Chondrocyte (in vitro differentiated cells): ENCODE results near the gene IL1RAPL1. TPM values are rescaled to one million over a fixed set of nuclear protein-coding genes. Genes with fewer than 3 reads are reported as not detected.
A peak's percentile ranks its signal among the peaks of the same experiment; 100 is the strongest.

Experiments used
- DNase-seq: peaks from one replicate; pipeline ENCODE4 v3.0.0; 2021; ENCODE audit warnings: mixed read lengths, low spot score
- H3K27ac Mint-ChIP-seq: one replicate; pipeline ENCODE4 v1.8.0; 2021; ENCODE audit warnings: mild to moderate bottlenecking, moderate library complexity, mixed read lengths; ENCODE audit not compliant: unreplicated experiment
- H3K27me3 Mint-ChIP-seq: 2 replicates; pipeline ENCODE4 v1.8.0; 2021; ENCODE audit warnings: low read depth, mixed read lengths
- H3K36me3 Mint-ChIP-seq: 2 replicates; pipeline ENCODE4 v1.8.0; 2021; ENCODE audit warnings: low read depth, mixed read lengths
- H3K4me1 Mint-ChIP-seq: 2 replicates; pipeline ENCODE4 v1.8.0; 2021; ENCODE audit warnings: low read depth, mild to moderate bottlenecking, mixed read lengths
- H3K4me3 Mint-ChIP-seq: one replicate; pipeline ENCODE4 v1.8.0; 2021; ENCODE audit warnings: mild to moderate bottlenecking, moderate library complexity, mixed read lengths; ENCODE audit not compliant: unreplicated experiment
- H3K9me3 Mint-ChIP-seq: 2 replicates; pipeline ENCODE4 v1.8.0; 2021; ENCODE audit warnings: low read depth, mixed read lengths
- CTCF ChIP-seq: fragments of 200-600 bp; sonication (generic); IDR thresholded peaks from 2 replicates; pipeline ENCODE4 v1.5.0; 2021; ENCODE audit warnings: antibody characterized with exemption, mild to moderate bottlenecking, moderate library complexity
- total RNA-seq: library from RNA; stranded (reverse); gene quantifications from 3 replicates; pipeline ENCODE4 v1.2.1, GENCODE V29; 2021

Gene IL1RAPL1
- total RNA-seq, 1 donor from 2014 or later: not detected

- Mint-ChIP-seq H3K9me3 (no peaks in the 10 kb centered on the region), H3K27ac (no peak overlapping the region), H3K36me3 (no peaks in the 10 kb centered on the region), H3K27me3 (peaks cover 9% of the 10 kb centered on the region), H3K4me1 (no peaks in the 10 kb centered on the region), H3K4me3 (no peak overlapping the region)
- DNase-seq: no peak
- TF ChIP-seq CTCF: no peak
Measured at GRCh38 chrX:29604381-29604780, 1017.1 kb downstream of the IL1RAPL1 start.

- Mint-ChIP-seq H3K36me3 (no peaks in the 10 kb centered on the region), H3K27ac (no peak overlapping the region), H3K9me3 (no peaks in the 10 kb centered on the region), H3K4me1 (peaks cover 5% of the 10 kb centered on the region), H3K4me3 (no peak overlapping the region), H3K27me3 (peaks cover 3% of the 10 kb centered on the region)
- no peak for TF ChIP-seq CTCF
- DNase-seq: no peak
Measured at GRCh38 chrX:29617276-29617675, 1030.0 kb downstream of the IL1RAPL1 start.

GRCh38 chrX:29617725-29618124, 1030.5 kb downstream of the IL1RAPL1 start:
- peak; percentile 47 for TF ChIP-seq CTCF
- Mint-ChIP-seq H3K4me1 (peaks cover 5% of the 10 kb centered on the region), H3K27me3 (peaks cover 3% of the 10 kb centered on the region), H3K4me3 (no peak overlapping the region), H3K9me3 (no peaks in the 10 kb centered on the region), H3K36me3 (no peaks in the 10 kb centered on the region), H3K27ac (no peak overlapping the region)
- no peak for DNase-seq

- Mint-ChIP-seq H3K4me1 (no peaks in the 10 kb centered on the region), H3K4me3 (no peak overlapping the region), H3K9me3 (no peaks in the 10 kb centered on the region), H3K36me3 (no peaks in the 10 kb centered on the region), H3K27me3 (peaks cover 4% of the 10 kb centered on the region), H3K27ac (no peak overlapping the region)
- TF ChIP-seq CTCF: no peak
- DNase-seq: no peak
Measured at GRCh38 chrX:29627833-29628232, 1040.6 kb downstream of the IL1RAPL1 start.

GRCh38 chrX:29634516-29634915, 1047.3 kb downstream of the IL1RAPL1 start:
- Mint-ChIP-seq H3K27me3 (peaks cover 15% of the 10 kb centered on the region), H3K4me3 (no peak overlapping the region), H3K36me3 (no peaks in the 10 kb centered on the region), H3K4me1 (no peaks in the 10 kb centered on the region), H3K27ac (no peak overlapping the region), H3K9me3 (no peaks in the 10 kb centered on the region)
- no peak for TF ChIP-seq CTCF
- DNase-seq: no peak
